Islet of Langerhans (tissue), 1 donor: ENCODE measurements around the gene CDH13.

Experiments
- FAIRE-seq: peaks from one replicate; lab custom pipeline; 2011; peaks lifted over from hg19 to GRCh38; lab: Jason Lieb, UNC

CDH13 gene

DNA sequence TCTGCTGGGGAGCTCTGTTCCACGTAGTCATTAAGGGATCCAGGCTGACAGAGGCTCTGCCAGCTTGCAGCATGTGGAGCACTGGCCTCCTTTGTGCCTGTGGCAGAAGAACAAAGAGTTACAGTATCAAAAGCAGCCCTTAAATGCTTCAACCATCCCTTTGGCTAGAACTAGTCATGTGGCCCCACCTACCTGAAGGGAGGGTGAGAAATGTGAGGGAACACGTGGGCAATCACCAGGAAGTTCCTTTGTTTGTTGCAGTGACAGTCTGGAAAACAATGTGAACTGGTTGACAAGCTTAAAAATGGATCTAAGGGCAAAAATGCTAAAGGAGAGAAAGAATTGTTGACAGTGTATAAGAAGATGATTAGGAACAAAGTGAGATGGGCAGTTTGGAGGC lies 890.6 kb downstream of the CDH13 start:
- FAIRE-seq: no peak

DNA sequence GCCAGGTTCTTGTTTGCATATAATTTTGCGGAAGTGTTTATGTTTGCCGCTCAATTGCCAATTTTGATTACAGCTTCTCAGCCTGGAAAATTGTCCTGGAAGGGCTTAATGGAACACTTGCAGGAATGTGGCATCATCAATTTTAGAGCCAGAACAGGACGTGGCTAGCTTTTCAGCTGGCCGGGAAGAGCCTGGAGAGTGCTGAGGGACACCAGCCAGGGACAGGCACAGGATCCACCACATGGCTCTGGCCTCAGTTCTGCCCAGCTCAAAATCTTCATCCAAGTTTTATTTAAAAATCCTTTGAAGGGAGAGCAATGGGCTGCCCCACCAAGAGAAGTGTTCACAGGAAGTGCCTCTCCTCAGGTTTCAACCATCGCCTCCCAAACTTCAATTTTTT lies 893.8 kb downstream of the CDH13 start:
- no peak for FAIRE-seq

DNA sequence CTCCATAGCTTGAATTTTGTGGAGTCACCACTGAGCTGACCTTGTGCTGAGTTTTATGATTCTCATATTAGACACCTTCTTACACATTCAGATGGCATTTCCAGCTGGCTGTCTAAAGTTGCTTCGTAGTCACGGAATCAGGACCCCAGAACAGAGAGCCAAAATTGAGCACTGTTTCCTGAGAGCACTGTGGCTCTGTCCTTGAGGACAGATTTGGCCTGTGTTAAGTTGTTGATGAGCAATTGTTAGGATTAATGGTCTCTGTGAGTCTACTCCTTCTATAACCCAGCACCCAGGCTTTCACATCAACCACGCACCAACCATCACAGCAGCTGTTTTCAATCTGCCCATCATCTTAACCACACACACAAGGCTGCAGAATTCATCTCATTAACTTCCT lies 903.5 kb downstream of the CDH13 start:
- no peak for FAIRE-seq

DNA sequence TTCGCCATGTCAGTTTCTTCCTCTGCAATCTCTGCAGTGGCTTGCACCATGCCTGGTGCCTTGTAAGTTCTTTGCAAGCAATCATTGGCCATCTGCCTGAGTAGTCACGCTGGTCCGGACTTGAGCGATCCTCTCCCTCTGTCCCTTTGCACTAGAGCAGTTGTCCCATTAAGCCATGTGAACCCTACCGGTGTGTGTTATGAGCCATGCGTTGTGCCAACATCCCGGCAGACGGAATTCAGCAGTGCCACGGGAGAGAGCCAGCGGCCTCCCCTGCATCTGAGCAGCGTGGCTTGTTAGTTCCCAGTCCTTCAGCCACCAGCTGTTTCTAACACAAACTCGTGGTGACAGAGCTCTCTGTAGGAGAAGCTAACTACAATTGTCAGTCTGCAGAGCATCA lies 905.9 kb downstream of the CDH13 start:
- FAIRE-seq: no peak

DNA sequence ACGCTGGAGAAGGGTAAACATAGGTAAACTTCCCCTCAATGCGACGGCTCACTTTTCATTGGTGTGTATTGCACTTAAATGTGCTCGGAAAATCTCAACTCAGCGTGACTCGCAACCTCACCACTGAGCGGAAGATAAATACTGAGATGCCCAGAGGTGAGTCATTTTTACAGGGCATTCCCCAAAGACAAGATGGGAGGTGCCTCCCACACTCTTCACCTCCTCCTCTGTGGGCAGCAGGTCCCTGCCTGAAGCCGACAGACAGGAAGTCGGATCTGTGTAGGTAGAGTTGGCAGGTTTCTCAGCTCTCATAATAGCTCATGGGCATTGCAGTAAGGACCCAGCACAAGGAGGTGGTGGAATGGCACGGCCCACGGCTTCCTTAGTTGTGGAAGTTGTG lies 906.4 kb downstream of the CDH13 start:
- FAIRE-seq: no peak

DNA sequence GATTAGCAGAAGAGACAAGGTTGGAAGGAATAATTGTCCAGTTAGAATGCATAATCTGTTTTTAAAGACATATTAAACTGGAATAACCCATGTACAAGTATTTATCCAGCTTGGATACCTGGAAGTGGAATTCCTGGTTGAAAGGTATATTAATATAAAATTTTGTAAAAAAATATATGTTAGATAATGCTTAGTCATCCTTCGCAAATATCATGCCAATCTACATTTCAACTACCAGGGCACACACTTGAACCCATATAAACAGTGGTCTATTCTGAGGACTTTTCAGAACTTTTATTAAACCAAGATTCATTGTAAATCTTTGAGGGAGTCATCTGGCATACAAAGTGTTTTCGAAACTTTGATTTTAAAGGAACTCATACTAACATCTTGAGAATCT lies 911.9 kb downstream of the CDH13 start:
- FAIRE-seq: no peak

DNA sequence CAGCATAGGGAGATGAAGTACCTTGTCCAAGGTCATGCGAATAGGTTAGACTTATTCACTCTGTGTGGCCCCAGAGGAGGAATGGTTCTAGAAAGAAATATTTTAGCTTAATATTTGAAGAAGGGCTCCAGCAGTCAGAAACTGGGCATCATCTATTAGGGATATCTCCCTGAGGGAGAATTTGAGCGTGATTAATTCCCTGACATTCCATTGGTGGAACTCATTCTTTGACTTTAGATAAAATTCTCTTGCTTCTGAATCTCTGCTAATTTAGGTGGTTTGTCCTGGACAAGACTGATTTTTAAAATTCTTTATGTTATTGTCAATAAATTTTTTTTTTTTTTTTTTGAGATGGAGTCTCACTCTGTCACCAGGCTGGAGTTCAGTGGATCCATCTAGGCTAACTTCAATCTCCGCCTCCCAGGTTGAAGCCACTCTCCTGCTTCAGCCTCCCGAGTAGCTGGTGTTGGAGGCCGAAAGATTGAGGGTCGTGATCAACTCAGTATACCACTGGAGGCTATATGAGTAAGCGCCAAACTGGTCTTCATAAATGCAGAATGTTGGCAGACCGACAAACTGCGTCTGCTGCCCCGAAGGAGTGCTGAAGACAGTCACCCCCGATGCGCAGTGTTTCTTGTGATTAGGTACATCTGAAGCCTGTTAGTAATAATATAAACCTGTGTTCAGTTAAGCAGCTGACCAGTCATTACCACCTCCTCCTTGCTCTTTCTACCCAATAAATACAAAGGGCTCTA lies 913.1 kb downstream of the CDH13 start:
- FAIRE-seq: no peak

DNA sequence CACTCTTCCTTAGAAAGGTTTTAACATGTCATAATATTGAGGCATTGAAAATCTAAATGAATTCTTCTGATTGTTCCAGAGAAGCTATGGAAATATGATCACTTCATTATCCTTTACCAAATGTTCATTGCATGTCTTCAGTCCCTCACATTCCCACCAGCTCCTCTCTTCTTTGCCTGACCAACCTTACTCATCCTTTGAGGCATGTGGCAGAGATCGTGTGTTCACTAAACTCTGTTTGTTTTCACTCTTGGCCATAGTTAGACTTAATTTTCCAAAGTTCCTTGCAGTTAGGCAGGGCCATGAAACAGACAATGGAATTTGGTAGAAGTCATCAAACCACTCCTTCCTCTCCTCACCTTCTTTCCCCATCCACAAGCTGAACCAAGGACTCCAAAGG lies 914.5 kb downstream of the CDH13 start:
- no peak for FAIRE-seq

DNA sequence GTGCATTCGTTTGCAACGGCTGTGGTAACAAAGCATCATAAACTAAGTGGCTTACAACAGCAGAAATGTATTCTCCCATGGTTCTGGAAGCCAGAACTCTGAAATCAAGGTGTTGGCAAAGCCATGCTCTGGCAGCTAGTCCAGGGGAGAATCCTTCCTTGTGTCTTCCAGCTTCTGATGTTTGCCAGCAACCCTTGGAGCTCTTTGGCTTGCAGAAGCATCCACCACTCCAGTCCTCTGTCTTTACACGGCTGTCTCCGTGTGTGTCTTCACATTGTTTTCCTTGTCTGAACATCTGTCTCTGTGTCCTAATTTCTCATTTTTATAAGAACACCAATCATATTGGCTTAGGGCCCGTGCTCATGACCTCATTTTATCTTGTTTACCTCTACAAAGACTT lies 915.7 kb downstream of the CDH13 start:
- FAIRE-seq: no peak

DNA sequence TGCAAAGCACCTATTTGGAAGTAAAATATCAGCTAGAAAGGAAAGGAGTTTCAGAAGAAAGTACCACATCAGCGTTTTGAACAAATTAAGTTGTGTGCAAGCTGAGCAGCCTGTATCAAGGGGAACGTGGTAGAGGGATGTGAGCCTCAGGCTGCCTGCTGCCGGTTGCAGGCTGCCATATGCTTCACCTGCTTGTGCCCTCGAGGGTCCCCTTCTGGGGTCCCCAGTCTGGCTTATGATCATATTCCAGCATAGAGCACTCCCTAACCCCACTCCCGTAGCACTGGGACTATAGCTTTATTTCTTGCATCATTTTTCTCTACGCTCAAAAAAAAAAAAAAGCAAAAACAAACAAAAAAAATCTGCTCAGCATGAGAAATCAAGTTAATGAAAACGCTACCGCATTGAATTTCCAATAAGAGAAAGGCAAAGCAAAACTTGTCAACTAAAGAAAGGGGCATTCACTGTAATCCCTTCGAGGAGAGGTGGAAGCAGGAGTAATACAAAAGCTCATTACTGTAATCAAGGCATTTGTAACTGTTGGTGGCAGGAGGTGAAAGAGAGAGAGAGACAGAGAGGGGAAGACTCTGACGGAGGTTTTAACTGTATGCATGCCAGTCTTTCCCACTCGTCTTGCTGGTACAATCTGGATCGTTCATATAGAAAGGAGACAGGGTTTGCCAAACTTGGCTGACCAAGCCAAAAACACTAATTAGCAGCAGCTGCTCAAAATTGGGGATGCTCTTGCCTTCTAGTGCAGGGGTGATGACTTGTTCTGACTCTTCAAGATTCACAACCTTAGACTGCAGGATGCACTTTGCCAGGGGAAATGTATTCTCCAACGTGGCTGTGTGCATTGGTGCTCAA lies 922.8 kb downstream of the CDH13 start:
- no peak for FAIRE-seq

DNA sequence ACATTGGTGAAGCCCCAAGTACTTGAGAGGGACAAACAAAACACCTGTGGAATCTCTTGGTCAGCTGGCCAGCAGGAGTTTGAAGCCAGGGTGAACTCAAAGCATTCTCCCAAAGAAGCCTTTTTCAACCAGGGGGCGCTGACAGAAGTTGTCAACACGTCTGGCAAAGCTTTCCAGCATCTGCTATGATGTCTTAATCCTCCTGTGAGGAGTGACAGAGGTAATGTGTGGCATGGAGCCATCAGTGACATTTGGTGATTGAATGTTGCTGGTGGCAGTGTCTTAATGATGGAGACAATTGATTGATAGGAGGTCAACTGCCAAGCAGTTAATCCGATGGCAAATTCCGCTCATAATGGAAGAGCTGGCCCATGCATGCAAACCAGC lies 923.4 kb downstream of the CDH13 start:
- no peak for FAIRE-seq

DNA sequence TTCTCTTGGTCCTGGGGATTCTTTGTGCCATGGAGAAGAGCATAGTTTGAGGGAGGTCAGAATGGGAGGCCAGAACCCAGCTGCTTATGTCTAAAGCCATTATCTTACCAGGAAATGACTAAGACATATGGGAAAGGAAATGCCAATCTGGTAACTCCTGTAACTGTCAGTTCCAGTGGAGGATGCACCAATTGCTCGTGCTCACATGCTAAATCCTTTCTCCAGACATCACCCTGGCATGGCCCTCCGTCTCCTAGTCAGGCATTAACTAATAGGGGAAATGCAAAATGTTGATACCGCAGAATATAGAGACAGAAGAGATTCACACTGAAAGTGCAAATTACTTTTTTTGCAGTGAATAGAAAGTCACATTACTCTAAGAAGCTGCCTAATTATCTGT lies 925.5 kb downstream of the CDH13 start:
- no peak for FAIRE-seq

DNA sequence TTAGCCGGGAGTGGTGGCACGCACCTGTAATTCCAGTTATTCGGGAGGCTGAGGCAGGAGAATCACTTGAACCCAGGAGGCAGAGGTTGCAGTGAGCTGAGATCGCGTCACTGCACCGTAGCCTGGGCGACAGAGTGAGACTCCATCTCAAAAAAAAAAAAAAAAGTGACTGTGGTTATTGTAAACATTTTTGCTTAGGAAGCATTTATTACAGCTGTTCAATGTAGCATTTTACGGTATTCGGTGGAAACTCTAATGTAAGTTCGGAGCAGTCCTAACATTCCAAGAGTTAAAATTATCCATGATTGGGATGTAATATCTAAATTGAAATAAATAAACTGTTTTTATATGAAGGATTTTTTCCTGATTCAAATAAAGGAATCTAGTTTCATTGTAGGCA lies 926.2 kb downstream of the CDH13 start:
- no peak for FAIRE-seq

DNA sequence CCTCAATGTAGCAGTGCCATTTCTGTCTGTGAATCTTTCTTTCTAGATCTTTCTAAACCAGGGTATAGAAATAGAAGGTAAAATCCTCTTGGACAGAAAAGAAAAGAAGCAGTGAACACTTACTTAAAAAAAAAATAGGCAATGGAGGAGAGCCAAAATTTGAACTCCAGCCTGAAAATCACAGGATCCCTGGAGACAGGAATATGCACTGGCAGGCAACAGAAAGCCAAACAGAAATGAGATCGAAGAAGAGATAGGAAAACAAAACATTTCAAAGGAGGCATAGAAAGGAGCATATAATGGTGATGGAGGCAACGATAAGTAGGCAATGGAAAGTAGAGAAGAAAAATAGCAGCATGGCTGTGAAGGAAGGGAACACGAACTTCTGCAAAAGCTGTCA lies 927.3 kb downstream of the CDH13 start:
- no peak for FAIRE-seq

DNA sequence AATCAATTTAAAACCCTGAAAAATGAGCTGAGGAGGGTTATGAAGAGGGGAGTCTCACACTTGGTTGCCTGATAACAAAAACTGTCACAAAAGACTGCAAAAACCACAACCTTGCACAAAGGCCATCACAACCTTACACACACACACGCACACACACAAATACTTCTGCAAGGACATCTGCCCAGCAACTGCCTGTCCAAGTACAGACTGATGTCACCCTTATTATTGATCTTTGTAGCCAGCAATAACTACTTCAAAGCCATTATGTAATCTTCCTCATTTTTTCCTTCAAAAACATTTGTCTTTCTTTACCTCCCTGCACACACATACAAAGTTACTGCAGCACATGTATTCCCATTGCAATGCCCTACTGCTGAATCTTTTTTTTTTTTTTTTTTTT lies 927.8 kb downstream of the CDH13 start:
- no peak for FAIRE-seq

DNA sequence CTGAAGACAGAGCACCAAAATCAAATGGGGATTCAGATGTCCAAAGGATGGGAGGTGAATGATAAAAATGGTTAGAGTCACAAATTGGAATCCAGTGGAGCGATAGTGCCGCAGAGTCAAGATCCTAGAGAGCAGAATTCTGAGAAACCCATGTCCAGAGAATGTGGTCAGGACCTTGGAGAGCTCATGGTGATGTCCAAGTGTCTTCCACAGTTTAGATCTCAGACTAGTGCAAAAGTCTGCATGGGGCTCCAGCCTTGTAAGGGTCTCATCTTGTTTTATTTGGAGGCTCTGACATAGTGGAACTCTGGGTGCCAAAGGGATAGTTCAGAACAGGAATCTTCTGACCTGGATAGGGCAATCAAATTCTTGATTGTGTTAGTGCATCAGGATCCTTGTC lies 935.1 kb downstream of the CDH13 start:
- FAIRE-seq: no peak

DNA sequence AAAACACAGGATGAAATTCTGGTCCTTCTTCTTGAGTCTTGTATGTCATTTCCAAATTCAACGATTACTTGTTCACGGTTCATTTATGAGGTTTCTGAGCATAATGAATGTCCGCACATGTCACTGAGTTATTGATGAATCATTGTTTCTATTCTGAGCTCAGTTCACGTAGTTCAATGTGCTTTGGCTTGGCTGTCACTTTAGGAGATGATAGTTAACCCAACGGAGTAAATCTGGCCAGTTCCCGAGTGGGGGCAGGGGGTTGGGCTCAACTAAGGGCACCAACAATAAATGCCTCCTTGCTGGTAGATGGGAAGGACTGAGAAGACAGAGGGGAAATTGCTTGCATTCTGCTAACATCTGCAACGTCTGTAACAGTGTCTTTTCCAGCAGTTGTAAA lies 941.6 kb downstream of the CDH13 start:
- no peak for FAIRE-seq

DNA sequence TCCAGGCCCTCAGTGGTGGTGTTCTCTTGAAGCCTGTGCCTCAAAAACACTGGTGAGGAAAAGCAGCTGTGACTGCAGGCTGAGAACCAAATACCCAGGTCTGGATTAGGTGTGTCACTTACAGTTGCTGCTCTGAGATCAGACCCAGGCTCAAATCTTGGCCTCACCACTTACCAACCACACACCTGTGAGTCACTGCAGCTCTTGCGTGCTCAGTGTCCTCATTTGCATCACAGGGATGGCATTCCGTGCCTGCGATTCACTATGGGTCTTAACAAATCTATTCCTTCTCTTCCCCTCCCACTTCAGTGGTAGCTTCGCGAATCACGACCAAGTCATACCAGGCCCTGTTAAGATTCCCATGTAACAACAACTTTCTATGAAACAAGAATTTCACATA lies 947.6 kb downstream of the CDH13 start:
- no peak for FAIRE-seq

DNA sequence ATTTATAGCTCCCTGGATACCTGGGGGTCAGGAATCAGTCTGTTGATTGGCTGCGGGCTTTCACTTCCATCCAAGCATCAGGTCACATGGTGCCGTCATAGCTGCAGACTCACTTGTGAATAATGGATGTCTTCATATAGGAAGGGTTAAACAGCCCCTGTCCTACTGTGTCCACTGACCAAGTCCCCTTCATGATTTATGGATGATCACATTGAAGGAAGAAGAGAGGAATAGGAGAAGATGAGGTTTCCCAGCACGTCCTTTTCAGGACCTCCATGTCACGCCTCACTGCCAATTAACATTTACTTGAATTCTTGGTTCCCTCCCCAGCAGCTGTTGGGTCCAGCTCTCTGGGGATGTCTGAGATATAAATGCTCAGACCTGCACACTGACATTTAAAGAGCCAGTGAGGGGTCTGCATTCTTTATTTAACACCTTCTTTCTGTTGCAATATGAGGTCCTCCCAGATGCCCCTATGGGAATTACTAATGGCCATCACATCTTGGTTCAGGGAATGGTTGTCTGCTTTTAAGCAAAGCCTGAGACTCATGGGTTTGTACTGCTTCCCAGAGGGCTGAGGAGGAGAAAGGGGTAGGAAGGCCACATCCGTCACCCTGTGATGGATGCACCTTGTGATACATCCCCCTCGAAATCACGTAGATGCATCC lies 950.4 kb downstream of the CDH13 start:
- no peak for FAIRE-seq

DNA sequence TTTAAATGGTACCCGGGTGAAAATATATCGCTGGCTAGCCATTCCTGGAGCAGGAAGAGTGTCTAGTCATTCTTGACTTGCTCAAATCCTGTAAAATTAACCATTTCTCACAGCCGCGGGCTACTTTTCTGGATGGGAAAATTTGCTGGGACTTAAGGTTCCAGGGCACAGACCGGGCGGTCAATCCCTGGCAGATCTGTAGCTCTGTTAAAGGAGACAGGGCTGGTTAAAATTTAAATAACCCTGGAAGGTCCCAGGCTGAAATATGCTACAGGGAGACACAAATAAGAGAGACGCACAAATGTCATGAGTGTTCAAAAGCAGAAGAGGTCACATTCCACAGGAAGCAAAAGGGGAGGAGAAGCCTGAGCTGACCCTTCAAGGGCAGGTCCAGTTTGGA lies 951.4 kb downstream of the CDH13 start:
- no peak for FAIRE-seq

DNA sequence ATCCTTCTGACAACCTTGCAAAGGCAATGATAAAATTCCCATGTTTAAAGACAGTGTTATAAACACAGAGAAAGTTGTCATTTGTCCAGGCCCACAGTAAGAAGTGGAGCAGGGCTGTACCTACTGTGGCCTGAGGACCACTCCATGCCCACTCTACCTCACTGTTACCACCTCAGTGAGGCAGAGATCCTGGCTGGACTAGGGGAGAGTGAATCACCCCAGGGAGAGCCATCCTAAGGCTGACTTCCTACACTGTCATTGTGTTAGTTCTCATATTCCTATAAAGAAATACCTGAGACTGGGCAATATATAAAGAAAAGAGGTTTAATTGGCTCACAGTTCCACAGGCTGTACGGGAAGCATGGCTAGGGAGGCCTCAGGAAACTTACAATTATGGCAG lies 952.3 kb downstream of the CDH13 start:
- no peak for FAIRE-seq

DNA sequence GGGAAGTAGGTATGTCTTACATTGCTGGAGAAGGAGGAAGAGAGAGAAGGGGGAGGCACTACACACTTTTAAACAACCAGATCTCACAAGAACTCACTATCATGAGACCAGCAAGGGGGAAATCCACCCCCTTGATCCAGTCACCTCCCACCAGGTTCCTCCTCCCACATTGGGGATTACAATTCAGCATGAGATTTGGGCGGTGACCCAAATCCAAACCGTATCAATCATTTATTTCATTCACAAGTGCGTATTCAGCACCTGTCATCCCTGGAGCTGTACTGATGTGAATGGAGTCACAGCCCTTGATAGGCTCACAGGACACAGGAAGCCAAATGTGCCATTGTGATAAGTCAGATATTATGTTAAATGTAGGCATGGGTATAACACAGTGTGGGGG lies 952.7 kb downstream of the CDH13 start:
- FAIRE-seq: no peak

DNA sequence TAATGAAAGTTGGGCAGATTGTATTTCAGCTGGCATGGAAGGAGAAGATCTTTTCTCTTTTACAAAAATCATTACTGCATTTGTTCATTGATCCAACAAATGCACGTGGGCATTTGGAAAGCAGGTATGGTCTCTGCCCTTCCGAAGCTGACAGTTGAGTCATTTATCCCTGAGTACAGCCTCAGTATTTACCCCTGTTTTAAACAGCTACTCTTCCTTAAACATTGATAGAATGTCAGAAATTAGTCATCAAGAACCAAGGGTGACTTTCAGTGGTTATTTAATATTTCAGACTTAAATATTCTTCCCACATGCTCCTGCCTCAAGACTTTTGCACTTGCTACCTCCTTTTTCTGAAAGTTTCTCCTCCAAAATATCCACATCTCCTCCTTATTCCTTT lies 954.3 kb downstream of the CDH13 start:
- no peak for FAIRE-seq
